GM23338 (cell line): ENCODE results near the gene FKRP.
"Not testable (repeated sequence)": the region's sequence is repeated elsewhere in the genome, so short reads cannot be mapped to it uniquely, and the experiment has no call there.

Experiments used
- CREB1 ChIP-seq: fragments of 250-450 bp; sonication (Bioruptor Pico); IDR thresholded peaks from 2 replicates; pipeline ENCODE4 v1.5.0; 2020; ENCODE audit warnings: low read depth, mild to moderate bottlenecking, moderate library complexity
- EZH2 ChIP-seq: fragments of 200-600 bp; sonication (generic); IDR thresholded peaks from one replicate; pipeline ENCODE4 v1.8.0; 2017; ENCODE audit warnings: antibody characterized with exemption, mild to moderate bottlenecking, low read depth; ENCODE audit not compliant: unreplicated experiment
- EZH2phosphoT487 ChIP-seq: fragments of 200-600 bp; sonication (generic); IDR thresholded peaks from one replicate; pipeline ENCODE4 v1.8.1; 2018; ENCODE audit warnings: antibody characterized with exemption; ENCODE audit not compliant: unreplicated experiment
- JUNB ChIP-seq: IDR thresholded peaks from one replicate; pipeline ENCODE4 v1.6.1; 2016; ENCODE audit warnings: antibody characterized with exemption; ENCODE audit not compliant: unreplicated experiment
- POLR2AphosphoS5 ChIP-seq: IDR thresholded peaks from 2 replicates; pipeline ENCODE4 v1.6.1; 2016; ENCODE audit warnings: antibody characterized with exemption, low read depth
- TF ChIP-seq, protein P1 (sequence below), 2 experiments: fragments of 200-600 bp in 1 of 2; sonication (generic) in 1 of 2; conservative IDR thresholded peaks; 2 replicates each; pipeline versions ENCODE4 v1.5.1 to v1.6.1; 2016 to 2017; ENCODE audit warnings: antibody characterized with exemption in 2 of 2, low read depth in 2 of 2, mild to moderate bottlenecking in 2 of 2, moderate library complexity in 1 of 2
- TF ChIP-seq, protein P2 (sequence below): IDR thresholded peaks from one replicate; pipeline ENCODE4 v1.6.1; 2018; ENCODE audit warnings: antibody characterized with exemption; ENCODE audit not compliant: unreplicated experiment
- TF ChIP-seq, protein P3 (sequence below): fragments of 250-450 bp; sonication (Bioruptor Pico); IDR thresholded peaks from 2 replicates; pipeline ENCODE4 v1.5.0; 2020; ENCODE audit warnings: mild to moderate bottlenecking, moderate library complexity

DNA sequence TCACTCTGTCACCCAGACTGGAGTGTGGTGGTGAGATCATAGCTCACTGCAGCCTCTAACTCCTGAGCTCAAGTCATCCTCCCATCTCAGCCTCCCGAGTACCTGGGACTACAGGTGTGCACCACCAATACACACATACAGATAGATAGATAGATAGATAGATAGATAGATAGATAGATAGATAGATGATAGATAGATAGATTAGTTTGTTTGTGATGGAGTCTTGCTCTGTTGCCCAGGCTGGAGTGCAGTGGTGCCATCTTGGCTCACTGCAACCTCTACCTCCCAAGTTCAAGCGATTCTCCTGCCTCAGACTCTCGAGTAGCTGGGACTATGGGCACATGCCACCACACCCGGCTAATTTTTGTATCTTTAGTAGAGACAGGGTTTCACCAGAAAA lies 58.6 kb downstream of the FKRP start:
- TF ChIP-seq, protein P1, sequence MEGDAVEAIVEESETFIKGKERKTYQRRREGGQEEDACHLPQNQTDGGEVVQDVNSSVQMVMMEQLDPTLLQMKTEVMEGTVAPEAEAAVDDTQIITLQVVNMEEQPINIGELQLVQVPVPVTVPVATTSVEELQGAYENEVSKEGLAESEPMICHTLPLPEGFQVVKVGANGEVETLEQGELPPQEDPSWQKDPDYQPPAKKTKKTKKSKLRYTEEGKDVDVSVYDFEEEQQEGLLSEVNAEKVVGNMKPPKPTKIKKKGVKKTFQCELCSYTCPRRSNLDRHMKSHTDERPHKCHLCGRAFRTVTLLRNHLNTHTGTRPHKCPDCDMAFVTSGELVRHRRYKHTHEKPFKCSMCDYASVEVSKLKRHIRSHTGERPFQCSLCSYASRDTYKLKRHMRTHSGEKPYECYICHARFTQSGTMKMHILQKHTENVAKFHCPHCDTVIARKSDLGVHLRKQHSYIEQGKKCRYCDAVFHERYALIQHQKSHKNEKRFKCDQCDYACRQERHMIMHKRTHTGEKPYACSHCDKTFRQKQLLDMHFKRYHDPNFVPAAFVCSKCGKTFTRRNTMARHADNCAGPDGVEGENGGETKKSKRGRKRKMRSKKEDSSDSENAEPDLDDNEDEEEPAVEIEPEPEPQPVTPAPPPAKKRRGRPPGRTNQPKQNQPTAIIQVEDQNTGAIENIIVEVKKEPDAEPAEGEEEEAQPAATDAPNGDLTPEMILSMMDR (conservative IDR thresholded peaks at IDR 0.05; ENCODE audit: low read depth in 2 of 2), result not testable (repeated sequence)
- not testable (repeated sequence) for TF ChIP-seq JUNB; POLR2AphosphoS5; EZH2phosphoT487; EZH2; CREB1 (CRISPR knock-in tag)
- TF ChIP-seq, protein P2, sequence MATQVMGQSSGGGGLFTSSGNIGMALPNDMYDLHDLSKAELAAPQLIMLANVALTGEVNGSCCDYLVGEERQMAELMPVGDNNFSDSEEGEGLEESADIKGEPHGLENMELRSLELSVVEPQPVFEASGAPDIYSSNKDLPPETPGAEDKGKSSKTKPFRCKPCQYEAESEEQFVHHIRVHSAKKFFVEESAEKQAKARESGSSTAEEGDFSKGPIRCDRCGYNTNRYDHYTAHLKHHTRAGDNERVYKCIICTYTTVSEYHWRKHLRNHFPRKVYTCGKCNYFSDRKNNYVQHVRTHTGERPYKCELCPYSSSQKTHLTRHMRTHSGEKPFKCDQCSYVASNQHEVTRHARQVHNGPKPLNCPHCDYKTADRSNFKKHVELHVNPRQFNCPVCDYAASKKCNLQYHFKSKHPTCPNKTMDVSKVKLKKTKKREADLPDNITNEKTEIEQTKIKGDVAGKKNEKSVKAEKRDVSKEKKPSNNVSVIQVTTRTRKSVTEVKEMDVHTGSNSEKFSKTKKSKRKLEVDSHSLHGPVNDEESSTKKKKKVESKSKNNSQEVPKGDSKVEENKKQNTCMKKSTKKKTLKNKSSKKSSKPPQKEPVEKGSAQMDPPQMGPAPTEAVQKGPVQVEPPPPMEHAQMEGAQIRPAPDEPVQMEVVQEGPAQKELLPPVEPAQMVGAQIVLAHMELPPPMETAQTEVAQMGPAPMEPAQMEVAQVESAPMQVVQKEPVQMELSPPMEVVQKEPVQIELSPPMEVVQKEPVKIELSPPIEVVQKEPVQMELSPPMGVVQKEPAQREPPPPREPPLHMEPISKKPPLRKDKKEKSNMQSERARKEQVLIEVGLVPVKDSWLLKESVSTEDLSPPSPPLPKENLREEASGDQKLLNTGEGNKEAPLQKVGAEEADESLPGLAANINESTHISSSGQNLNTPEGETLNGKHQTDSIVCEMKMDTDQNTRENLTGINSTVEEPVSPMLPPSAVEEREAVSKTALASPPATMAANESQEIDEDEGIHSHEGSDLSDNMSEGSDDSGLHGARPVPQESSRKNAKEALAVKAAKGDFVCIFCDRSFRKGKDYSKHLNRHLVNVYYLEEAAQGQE, result not testable (repeated sequence)
- TF ChIP-seq, protein P3, sequence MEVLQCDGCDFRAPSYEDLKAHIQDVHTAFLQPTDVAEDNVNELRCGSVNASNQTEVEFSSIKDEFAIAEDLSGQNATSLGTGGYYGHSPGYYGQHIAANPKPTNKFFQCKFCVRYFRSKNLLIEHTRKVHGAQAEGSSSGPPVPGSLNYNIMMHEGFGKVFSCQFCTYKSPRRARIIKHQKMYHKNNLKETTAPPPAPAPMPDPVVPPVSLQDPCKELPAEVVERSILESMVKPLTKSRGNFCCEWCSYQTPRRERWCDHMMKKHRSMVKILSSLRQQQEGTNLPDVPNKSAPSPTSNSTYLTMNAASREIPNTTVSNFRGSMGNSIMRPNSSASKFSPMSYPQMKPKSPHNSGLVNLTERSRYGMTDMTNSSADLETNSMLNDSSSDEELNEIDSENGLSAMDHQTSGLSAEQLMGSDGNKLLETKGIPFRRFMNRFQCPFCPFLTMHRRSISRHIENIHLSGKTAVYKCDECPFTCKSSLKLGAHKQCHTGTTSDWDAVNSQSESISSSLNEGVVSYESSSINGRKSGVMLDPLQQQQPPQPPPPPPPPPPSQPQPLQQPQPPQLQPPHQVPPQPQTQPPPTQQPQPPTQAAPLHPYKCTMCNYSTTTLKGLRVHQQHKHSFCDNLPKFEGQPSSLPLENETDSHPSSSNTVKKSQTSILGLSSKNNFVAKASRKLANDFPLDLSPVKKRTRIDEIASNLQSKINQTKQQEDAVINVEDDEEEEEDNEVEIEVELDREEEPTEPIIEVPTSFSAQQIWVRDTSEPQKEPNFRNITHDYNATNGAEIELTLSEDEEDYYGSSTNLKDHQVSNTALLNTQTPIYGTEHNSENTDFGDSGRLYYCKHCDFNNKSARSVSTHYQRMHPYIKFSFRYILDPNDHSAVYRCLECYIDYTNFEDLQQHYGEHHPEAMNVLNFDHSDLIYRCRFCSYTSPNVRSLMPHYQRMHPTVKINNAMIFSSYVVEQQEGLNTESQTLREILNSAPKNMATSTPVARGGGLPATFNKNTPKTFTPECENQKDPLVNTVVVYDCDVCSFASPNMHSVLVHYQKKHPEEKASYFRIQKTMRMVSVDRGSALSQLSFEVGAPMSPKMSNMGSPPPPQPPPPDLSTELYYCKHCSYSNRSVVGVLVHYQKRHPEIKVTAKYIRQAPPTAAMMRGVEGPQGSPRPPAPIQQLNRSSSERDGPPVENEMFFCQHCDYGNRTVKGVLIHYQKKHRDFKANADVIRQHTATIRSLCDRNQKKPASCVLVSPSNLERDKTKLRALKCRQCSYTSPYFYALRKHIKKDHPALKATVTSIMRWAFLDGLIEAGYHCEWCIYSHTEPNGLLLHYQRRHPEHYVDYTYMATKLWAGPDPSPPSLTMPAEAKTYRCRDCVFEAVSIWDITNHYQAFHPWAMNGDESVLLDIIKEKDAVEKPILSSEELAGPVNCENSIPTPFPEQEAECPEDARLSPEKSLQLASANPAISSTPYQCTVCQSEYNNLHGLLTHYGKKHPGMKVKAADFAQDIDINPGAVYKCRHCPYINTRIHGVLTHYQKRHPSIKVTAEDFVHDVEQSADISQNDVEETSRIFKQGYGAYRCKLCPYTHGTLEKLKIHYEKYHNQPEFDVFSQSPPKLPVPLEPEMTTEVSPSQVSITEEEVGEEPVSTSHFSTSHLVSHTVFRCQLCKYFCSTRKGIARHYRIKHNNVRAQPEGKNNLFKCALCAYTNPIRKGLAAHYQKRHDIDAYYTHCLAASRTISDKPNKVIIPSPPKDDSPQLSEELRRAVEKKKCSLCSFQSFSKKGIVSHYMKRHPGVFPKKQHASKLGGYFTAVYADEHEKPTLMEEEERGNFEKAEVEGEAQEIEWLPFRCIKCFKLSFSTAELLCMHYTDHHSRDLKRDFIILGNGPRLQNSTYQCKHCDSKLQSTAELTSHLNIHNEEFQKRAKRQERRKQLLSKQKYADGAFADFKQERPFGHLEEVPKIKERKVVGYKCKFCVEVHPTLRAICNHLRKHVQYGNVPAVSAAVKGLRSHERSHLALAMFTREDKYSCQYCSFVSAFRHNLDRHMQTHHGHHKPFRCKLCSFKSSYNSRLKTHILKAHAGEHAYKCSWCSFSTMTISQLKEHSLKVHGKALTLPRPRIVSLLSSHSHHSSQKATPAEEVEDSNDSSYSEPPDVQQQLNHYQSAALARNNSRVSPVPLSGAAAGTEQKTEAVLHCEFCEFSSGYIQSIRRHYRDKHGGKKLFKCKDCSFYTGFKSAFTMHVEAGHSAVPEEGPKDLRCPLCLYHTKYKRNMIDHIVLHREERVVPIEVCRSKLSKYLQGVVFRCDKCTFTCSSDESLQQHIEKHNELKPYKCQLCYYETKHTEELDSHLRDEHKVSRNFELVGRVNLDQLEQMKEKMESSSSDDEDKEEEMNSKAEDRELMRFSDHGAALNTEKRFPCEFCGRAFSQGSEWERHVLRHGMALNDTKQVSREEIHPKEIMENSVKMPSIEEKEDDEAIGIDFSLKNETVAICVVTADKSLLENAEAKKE (CRISPR knock-in tag), result not testable (repeated sequence)
